ENCODE data around the gene IQSEC2. TPM values are rescaled to one million over a fixed set of nuclear protein-coding genes. Genes with fewer than 3 reads are reported as not detected.

The IQSEC2 gene
- total RNA-seq, 1 donor from 2014 or later: 0.55 TPM

Other genes starting within 250 kb of the IQSEC2 start
- not detected in 2 replicates for gene GPR173, start 232.8 kb downstream of the IQSEC2 start, total RNA-seq
- 17.0 and 18.9 TPM in 2 replicates for gene TSPYL2, start 199.2 kb downstream of the IQSEC2 start, total RNA-seq
- gene KANTR, start 187.4 kb downstream of the IQSEC2 start, total RNA-seq: 8.2 and 8.9 TPM in 2 replicates
- 75.4 and 92.8 TPM in 2 replicates for gene KDM5C, start 56.4 kb downstream of the IQSEC2 start, total RNA-seq
- gene SMC1A, start 141.1 kb upstream of the IQSEC2 start, total RNA-seq: 130 and 142 TPM in 2 replicates
- gene RIBC1, start 141.3 kb upstream of the IQSEC2 start, total RNA-seq: 0.61 and 0.68 TPM in 2 replicates
- 125 and 128 TPM in 2 replicates for gene HSD17B10, start 152.8 kb upstream of the IQSEC2 start, total RNA-seq

Measured in T-helper 2 cell treated with Interferon-gamma antibody and Interleukin-4, amounts not matched to agents 100 ng/mL and 5 ng/mL, for 36 hours (primary cell).